ENCODE results near the gene CHRNB4. TPM values are rescaled to one million over a fixed set of nuclear protein-coding genes. Genes with fewer than 3 reads are reported as not detected.

Gene CHRNB4
- total RNA-seq, 1 donor from 2014 or later = not detected

DNA sequence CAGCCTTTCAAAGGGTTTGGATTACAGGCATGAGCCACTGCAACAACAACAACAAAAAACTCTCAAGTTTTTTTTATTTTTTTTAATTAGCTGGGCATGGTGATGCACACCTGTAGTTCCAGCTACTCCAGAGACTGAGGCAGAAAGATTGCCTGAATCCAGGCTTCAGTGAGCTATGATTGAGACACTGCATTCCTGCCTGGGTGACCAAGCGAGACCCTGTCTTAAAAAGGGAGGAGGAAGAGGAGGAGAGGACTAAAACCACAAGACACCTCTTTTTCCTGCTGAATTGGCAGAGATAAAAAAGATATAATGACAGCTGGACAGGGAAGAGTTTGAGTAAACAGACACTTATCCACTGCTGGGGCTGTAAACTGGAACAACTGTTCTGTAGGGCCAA, 22.7 kb upstream of the CHRNB4 start:
- DNase-seq (ENCODE audit: low spot score in 2 of 2) = no peak
- intact Hi-C loops (cut with DNase I) = no loop called here
- Histone ChIP-seq H3K4me3 (no peak overlapping the region), H3K4me1 (no peaks in the 10 kb centered on the region), H3K9me3 (no peaks in the 10 kb centered on the region), H3K36me3 (no peaks in the 10 kb centered on the region), H3K27ac (no peak overlapping the region), H3K27me3 (no peaks in the 10 kb centered on the region)
- TF ChIP-seq CTCF (IDR thresholded peaks at IDR 0.05) = no peak

DNA sequence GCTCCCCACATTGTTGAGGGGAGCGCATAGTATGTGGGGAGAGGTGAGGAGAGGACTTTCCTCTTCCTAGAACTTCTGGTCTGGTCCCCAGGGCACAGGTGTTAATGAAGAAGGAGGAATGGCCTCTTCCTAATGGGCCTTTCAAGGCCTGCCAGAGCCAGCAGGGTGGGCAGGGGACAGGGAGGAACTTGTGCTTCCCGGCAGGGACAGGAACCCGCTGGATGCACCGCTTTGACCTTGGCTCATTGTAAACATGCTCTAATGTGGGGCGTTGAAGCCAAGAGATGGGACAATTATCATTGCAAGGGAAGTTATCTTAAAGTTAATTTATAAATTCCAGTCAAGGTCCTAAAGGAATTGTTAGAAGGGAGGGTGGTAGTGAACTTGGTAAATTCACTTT, 21.0 kb upstream of the CHRNB4 start:
- no peaks in the 10 kb centered on the region for H3K9me3 ChIP-seq
- no peaks in the 10 kb centered on the region for H3K36me3 ChIP-seq
- H3K4me3 ChIP-seq = no peak overlapping the region
- no peak for TF ChIP-seq CTCF (IDR thresholded peaks at IDR 0.05)
- no peaks in the 10 kb centered on the region for H3K4me1 ChIP-seq
- H3K27ac ChIP-seq = no peak overlapping the region
- intact Hi-C loops (cut with DNase I) = no loop called here
- no peak for DNase-seq (ENCODE audit: low spot score in 2 of 2)
- H3K27me3 ChIP-seq = no peaks in the 10 kb centered on the region

DNA sequence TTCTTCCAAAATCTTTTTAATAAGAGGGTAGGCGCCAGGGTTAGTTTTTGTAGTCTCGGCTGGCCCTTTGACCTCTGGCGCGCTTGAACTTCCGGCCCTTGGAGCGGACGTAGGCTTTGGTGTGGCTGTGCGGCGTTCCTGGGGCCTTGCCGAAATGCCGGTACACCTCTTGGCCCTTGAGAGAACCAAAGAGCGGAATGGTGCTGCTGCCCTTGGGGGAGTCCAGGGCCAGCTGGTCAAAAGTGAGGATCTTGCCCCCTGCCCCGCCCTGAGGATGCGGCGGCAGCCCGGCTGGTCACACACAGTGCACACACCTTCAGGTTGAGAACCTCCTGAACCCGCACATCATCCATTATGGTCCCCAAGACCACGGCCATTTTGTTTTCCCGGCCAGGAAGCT, 20.0 kb upstream of the CHRNB4 start:
- H3K4me1 ChIP-seq = no peaks in the 10 kb centered on the region
- H3K27me3 ChIP-seq = no peaks in the 10 kb centered on the region
- H3K27ac ChIP-seq = no peak overlapping the region
- H3K4me3 ChIP-seq = no peak overlapping the region
- TF ChIP-seq CTCF (IDR thresholded peaks at IDR 0.05) = no peak
- DNase-seq (ENCODE audit: low spot score in 2 of 2) = no peak
- no peaks in the 10 kb centered on the region for H3K9me3 ChIP-seq
- no peaks in the 10 kb centered on the region for H3K36me3 ChIP-seq
- intact Hi-C loops (cut with DNase I) = no loop called here

DNA sequence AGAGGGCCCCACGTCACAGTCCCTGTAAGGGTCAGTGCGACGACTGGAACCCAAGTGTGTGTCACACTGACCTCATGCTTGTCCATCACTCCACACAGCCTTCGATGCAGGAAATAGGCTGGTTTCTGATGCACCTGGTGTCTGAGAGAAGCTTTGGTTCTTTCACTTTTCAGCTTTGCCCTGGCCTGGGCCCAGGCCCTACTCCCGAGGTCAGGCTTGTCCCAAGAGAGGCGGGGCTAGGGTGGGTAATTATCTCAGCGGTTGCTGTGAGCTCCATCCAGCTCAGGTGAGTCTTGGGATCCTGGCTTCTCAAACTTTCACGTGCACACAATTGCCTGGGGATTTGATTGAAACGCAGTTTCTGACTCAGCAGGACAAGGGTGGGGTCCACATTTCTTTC, 19.6 kb upstream of the CHRNB4 start:
- no peak for DNase-seq (ENCODE audit: low spot score in 2 of 2)
- intact Hi-C loops (cut with DNase I) = no loop called here

GRCh38 chr15:78658823-78659222, 17.8 kb upstream of the CHRNB4 start:
- Histone ChIP-seq H3K4me1 (no peaks in the 10 kb centered on the region), H3K36me3 (no peaks in the 10 kb centered on the region), H3K27me3 (no peaks in the 10 kb centered on the region), H3K9me3 (no peaks in the 10 kb centered on the region), H3K4me3 (no peak overlapping the region), H3K27ac (no peak overlapping the region)
- no peak for DNase-seq (ENCODE audit: low spot score in 2 of 2)
- no peak for TF ChIP-seq CTCF (IDR thresholded peaks at IDR 0.05)
- intact Hi-C loops (cut with DNase I) = no loop called here

More for the DNA sequence above, 19.6 kb upstream of the CHRNB4 start:
- H3K9me3 ChIP-seq = no peaks in the 10 kb centered on the region
- H3K4me1 ChIP-seq = no peaks in the 10 kb centered on the region
- no peaks in the 10 kb centered on the region for H3K27me3 ChIP-seq
- H3K36me3 ChIP-seq = no peaks in the 10 kb centered on the region
- H3K4me3 ChIP-seq = no peak overlapping the region
- no peak for TF ChIP-seq CTCF (IDR thresholded peaks at IDR 0.05)
- H3K27ac ChIP-seq = no peak overlapping the region

DNA sequence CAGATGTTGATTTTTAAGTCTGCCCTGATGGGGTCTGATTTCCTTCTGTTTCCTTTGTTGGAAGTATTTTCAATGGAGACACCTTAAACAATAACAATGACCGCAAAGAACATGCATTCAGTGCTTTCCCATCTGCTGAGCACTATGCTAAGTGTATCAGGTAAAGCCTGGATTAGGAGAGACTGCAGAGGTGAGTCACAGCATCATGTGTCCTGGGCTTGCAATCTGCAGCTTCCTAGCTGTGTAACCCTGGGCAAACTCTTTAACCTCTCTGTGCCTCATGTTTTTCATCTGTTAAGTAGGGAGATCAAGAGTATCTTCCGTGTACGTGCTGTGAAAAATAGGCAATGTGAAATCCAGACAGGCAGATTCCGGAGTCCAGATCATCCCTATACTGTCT, 13.3 kb upstream of the CHRNB4 start:
- Histone ChIP-seq H3K27ac (no peak overlapping the region), H3K36me3 (no peaks in the 10 kb centered on the region), H3K4me1 (no peaks in the 10 kb centered on the region), H3K9me3 (no peaks in the 10 kb centered on the region), H3K27me3 (no peaks in the 10 kb centered on the region), H3K4me3 (no peak overlapping the region)
- TF ChIP-seq CTCF (IDR thresholded peaks at IDR 0.05) = no peak
- intact Hi-C loops (cut with DNase I) = no loop called here
- no peak for DNase-seq (ENCODE audit: low spot score in 2 of 2)

Measured in ascending aorta (tissue), 2 donors.